ENCODE data around the gene ESR1. TPM values are rescaled to one million over a fixed set of nuclear protein-coding genes. Genes with fewer than 3 reads are reported as not detected.
"Not testable (repeated sequence)": the region's sequence is repeated elsewhere in the genome, so short reads cannot be mapped to it uniquely, and the experiment has no call there.

The ESR1 gene
- total RNA-seq, 1 donor from 2014 or later = 0.72 TPM

- DNase-seq = no peak
Measured at GRCh38 chr6:152054441-152054840, 247.0 kb downstream of the ESR1 start.

- DNase-seq = no peak
Measured at GRCh38 chr6:152055517-152055916, 248.0 kb downstream of the ESR1 start.

DNA sequence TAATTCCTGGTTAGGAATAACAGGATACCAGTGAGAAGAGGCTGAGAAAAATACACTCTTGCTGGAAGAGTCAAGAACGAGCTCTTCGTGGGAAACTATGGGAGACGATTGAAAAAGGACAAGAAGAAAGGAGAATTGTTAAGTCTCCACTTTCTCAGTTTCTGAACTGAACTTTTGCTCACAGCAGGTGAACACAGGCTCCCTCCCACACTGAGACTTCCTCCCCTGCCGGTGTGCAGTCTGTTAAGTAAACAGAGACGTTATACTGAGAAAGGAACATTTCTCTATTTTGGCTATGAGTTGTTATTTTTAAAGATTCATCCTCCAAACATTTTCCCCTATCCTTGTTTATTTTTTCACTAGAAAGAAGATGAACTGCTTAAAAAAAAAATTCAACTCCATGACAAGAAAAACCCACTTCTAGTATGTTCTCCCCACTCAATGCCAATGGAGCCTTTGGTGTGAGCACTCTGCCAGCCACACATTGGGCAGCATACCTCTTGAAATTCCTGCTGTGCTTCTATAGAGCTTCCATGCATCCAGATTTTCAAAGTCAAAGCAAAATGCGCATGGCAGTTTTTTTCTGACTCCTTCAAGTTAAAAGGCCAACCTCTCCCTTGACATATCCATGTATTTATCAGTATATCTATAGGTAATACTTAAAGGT lies 250.5 kb downstream of the ESR1 start:
- DNase-seq = no peak

DNA sequence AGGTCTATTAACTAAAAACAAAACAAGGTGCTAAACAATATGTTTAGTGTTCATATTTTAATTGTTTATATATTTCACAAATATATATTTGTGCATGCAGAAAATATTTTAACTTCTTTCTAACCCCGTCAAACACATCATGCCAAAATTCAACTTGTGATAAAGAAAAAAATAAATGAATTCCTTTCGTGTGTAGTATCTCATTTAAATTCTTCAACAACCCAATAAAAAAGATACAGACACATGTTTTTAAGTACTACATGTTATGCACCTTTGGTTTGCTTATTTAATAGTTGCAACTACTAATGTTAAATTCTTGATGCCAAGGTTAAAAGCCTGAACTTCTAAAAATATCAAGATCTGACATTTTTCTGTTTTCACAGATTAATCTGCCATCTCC lies 252.4 kb downstream of the ESR1 start:
- DNase-seq = no peak

DNA sequence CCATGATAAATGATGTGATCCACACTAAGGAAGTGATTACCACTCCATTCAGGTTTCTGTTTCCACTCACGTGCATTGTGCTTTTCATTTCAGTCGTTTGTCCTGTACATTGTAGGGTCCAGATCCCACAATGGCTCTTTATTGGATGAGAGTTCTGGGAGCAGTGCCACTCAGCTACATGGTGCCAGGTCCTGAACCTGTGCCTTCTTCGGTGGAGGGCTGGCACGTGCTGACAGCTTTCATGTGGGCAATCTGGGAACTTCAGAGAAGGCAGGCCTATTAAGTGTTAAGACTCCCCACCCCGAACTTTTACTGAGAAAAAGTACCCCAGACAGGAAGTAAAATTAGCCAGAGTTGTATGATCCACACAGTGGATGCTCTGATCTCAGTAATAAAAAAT lies 255.0 kb downstream of the ESR1 start:
- no peak for DNase-seq

- DNase-seq = no peak
Measured at GRCh38 chr6:152063170-152063921, 255.9 kb downstream of the ESR1 start.

GRCh38 chr6:152068622-152069261 lies 261.3 kb downstream of the ESR1 start:
- peak; percentile 11 for DNase-seq

- DNase-seq = no peak
Measured at GRCh38 chr6:152070556-152070955, 263.1 kb downstream of the ESR1 start.

DNA sequence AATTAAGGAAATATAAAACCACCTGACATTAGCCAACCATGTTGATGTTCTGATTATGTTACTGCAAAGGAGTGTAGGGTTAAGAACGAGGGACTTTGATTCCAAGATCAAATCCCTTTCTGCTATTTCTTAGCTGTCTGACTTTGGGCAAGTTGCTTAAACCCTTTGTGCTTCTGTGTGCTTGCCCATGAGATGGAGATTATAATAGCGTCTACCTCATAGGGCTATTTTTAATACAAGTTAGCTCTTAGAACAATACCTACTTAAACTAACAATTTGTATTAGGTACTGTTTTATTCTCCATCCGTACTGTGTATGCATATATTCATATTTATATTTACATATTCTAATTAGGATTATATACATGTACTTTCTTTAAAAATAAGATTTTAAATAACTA lies 263.8 kb downstream of the ESR1 start:
- no peak for DNase-seq

DNA sequence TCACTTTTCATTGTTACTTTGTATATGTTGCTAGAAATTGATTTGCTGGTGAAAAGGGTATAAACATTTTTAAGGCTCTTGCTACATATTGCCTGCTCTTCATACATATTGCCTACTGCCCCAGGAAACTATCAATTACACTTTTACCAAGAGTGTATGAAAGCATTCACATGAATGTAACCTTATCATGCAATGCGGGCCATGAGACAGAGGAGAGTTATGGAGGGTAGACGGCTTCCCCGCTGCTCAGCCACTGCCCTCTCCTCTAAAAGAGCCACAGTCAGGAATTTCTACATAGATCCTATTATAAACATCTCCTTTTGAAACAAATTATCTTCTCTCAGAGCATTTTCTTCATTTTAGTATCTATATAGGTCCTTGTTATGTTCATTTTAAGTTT lies 264.4 kb downstream of the ESR1 start:
- no peak for DNase-seq

- not testable (repeated sequence) for DNase-seq
Measured at GRCh38 chr6:152076242-152076641, 268.8 kb downstream of the ESR1 start.

- no peak for DNase-seq
Measured at GRCh38 chr6:152078001-152078400, 270.5 kb downstream of the ESR1 start.

- no peak for DNase-seq
Measured at GRCh38 chr6:152078804-152079203, 271.3 kb downstream of the ESR1 start.

DNA sequence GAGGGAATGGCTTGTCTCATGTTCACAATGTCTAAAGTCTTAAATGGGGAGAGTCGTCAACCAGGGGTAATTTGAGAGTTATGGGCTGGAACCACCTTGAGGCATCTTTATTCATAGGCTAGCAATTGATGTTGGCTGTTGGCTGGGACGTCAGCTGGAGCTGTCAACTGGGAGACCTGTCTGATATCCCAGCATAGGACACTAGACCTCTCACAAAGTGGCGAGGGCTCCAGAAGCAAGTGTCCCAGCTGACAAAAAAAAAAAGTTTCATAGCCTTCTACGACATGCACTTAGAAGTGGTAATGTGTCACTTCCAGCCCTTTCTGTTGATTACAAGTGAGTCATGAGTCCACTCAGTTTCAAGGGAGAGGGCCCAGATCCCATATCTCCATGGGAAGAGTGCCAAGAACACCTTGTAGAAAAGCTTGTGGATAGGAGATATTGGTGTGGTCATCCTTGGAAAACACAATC lies 278.0 kb downstream of the ESR1 start:
- DNase-seq = no peak

DNA sequence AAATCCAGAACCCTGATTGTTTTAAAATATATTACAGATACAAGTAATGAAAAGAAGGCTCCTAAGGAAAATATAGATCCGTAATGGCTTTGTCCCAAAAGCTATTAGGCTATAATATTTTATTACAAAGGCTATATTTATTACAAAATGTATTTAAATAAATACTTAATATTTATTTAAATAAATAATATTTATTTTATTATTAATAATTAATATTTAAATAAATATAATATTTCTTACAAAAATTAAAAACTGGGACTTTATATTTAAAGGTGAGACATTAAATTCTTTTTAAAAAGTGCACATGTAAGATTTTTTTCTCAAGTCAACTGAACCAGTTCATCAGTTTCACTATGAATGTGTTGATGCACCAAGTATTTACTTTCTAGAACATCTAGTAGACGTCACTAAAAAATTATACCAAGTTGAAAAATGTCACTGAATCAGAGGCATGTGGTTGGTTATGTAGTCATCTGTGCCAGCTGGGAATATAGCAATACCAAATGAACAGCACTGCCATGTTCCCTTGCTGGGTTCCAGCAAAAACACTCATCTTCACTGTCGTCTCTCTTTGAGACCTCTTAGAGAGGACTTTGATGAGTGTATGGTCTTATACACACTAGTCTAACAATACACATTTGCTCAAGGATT lies 278.9 kb downstream of the ESR1 start:
- no peak for DNase-seq

DNA sequence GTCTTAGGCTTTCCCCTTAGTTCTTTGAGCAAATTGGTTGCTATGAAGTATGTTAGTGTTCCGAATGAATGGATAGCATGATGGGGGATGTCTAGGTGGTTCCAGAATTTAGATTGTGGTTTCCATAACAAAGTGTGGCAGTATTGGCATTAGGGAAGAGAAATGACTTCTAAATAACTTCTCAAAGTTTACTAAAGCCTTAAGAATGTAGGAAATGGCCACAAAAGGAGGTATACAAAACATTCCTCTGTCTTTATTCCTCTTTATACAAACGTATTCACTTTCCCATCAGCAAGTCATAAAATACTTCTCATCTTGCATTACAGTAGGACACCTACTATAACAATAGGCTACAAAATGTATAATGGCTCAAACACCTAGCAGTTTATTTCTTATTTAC lies 279.6 kb downstream of the ESR1 start:
- DNase-seq = no peak

GRCh38 chr6:152087701-152088100 lies 280.2 kb downstream of the ESR1 start:
- DNase-seq = no peak

GRCh38 chr6:152089992-152090391 lies 282.5 kb downstream of the ESR1 start:
- DNase-seq = no peak

DNA sequence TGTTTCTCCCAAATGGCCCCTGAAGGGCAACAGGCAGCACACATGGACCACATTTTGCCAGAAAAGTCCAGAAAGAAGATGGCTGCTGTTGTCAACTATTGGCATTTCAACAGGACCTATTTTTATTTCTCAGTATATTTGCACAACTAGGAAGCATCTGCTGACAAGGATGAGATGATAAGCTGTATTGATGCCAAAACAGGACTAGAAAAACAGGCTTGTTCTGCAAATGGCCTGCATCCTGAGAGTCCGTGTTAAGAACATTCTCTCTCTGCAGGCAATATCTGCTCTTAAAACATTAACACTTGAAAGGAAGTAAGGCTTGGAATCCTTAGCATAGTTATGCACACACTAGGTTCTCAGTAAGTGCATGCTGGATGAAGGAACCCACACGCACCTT lies 283.7 kb downstream of the ESR1 start:
- DNase-seq = no peak

GRCh38 chr6:152091851-152092341 lies 284.4 kb downstream of the ESR1 start:
- no peak for DNase-seq

DNA sequence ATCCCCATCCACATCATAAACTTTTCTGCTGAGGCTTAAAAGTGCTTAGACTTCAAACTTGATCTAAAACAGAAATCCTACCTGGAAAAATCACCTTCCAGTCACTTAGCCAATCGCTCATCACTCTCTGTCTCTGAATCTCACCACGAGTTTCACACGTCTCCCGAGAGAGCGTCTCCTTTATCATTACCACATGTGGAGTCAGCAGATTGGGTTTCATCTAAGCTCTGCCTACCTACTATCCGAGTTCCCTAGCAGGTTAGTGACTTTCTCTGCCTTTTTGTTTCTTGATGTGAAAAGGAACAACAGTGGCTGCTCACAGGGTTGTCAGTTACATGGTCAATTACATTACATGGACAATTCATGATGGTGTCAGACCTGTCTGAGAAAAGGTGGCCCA lies 286.2 kb downstream of the ESR1 start:
- no peak for DNase-seq

GRCh38 chr6:152094276-152094675 lies 286.8 kb downstream of the ESR1 start:
- DNase-seq = no peak
